D721Med (cell line): ENCODE data around the gene PXDC1.
A peak's percentile ranks its signal among the peaks of the same experiment; 100 is the strongest.

ENCODE experiments used
- DNase-seq: peaks from one replicate; pipeline ENCODE4 v3.0.0; 2011; ENCODE audit warnings: low spot score; ENCODE audit not compliant: insufficient read length
- FAIRE-seq: peaks from 2 replicates; lab custom pipeline; 2011; peaks lifted over from hg19 to GRCh38; lab: Jason Lieb, UNC
- TF ChIP-seq, protein P1 (sequence below): IDR thresholded peaks from 2 replicates; pipeline ENCODE4 v1.5.1; 2012; ENCODE audit warnings: mild to moderate bottlenecking, control low read depth; ENCODE audit not compliant: insufficient read depth; ENCODE audit errors: missing control alignments

PXDC1 gene

GRCh38 chr6:3753228-3753835 lies 1.8 kb upstream of the PXDC1 start:
- TF ChIP-seq, protein P1, sequence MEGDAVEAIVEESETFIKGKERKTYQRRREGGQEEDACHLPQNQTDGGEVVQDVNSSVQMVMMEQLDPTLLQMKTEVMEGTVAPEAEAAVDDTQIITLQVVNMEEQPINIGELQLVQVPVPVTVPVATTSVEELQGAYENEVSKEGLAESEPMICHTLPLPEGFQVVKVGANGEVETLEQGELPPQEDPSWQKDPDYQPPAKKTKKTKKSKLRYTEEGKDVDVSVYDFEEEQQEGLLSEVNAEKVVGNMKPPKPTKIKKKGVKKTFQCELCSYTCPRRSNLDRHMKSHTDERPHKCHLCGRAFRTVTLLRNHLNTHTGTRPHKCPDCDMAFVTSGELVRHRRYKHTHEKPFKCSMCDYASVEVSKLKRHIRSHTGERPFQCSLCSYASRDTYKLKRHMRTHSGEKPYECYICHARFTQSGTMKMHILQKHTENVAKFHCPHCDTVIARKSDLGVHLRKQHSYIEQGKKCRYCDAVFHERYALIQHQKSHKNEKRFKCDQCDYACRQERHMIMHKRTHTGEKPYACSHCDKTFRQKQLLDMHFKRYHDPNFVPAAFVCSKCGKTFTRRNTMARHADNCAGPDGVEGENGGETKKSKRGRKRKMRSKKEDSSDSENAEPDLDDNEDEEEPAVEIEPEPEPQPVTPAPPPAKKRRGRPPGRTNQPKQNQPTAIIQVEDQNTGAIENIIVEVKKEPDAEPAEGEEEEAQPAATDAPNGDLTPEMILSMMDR = no peak
- FAIRE-seq = no peak

DNA sequence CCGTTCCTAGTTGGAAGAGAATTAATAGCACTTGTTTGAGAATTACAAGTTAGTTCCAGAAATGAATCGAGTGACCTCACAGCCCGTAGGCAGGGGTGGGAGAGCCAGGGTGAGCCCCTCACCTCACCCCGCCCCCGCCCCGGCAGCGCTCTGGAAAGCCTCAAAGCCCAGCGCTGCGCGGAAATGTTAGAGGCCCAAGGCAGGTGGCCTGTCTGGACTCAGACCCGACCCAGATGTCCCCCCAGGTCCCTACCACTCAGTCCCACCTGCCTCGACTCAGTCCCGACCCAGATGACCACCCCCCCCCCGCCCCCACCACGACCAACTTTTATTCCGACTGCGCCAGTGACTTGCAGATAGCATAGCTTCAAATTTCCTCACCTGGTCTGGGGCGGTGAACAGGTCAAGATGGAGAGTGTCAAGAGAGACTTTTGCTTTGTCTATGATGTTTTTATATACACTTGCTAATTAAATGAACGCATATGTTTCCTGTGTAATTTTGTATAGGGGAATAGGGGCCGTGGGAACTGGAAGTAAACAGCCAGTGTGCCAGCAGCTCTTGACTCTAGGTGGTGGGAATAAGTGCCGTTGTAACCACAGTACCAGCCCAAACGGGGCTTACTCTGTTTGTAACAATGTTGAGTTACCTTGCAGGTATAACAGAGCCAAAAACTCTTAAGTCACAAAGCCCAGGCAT lies 1.2 kb upstream of the PXDC1 start:
- no peak for DNase-seq
- TF ChIP-seq, protein P1 = no peak
- no peak for FAIRE-seq

More at GRCh38 chr6:3753228-3753835, 1.8 kb upstream of the PXDC1 start:
- no peak for DNase-seq

DNA sequence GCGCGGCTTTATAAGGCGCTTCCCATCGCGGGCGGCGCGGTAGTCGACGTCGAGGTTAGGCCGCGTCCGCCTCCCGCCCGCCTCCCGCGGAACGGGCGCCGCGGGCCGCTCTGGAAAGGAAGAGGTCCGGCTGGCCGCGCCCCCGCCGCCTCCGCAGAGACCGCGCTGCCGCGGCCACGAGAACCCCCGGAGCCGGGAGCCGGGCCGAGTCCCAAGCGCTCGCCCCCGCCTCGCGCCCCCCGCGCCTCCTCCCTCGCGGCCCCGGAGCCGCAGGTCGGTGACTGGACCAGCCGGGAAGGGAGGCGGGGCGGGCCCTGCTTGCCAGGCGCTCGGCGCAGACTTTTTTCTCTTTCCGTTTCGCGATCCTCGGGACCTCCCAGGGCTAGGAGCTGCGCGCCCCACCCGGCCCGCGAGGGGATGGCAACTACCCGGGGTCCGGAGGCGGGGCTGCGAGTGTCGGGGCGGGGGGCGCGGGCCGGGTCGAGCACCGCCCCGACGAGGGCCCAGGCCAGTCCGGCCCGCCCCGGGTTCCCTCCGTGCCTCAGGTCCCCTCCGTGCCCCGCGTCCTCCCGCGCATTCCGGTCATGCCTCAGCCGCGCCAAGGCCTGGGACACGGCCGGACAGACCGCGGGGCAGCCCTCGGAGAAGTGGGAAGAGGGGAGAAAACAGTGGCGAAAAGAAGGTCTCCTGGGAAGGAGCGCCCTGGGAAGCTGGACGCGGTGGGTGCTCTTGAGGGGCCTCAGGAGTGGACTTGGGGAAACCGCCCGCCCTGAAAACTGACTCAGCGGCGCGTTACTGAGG lies 417 bp upstream of the PXDC1 start:
- DNase-seq = peak; percentile 79
- TF ChIP-seq, protein P1 = no peak
- no peak for FAIRE-seq

- TF ChIP-seq, protein P1 = no peak
- no peak for DNase-seq
- no peak for FAIRE-seq
These were observed 1.0 kb downstream of the PXDC1 start for GRCh38 chr6:3750317-3751076.

- TF ChIP-seq, protein P1 = no peak
- no peak for DNase-seq
- no peak for FAIRE-seq
These were observed 1.6 kb downstream of the PXDC1 start for GRCh38 chr6:3749977-3750316.

DNA sequence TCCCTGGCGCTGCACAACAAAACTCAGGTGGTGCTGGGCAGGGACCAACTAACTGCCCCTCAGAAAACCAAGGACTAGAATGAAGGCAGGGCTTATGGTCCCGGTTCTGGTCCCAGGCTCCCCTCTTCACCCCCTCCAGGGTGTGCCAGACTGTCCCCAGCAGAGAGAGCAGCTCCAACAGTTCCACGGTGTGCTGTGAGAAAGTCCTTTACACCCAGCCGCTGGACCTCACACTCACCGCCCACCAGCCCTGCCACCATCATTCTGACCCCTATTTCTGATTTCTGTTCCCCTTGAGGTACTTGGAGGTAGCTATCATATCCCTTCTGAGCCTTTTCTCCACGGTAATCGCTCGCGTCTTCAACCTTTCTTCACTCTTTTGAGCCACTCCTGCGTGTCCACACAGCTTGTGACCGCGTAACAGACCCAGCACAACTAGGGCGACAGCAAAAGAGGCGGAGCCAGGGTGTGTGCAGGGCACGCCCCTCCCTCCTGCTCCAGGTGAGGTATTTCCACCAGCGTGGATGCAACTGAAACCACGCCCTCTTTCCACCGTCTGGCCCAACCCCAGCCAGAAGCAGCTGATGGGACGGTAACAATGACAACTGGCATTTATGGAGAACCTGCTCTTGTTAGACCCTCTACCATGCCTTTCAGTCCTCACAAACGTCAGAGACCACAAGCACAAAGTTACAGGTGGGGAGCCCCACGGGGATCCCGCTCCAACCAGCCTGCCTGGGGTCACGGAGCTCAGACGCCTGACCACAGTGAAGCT lies 2.3 kb downstream of the PXDC1 start:
- TF ChIP-seq, protein P1 = no peak
- DNase-seq (no peak), FAIRE-seq (no peak)
